ENCODE results near the gene OGFOD1.
"Not testable (repeated sequence)": the region's sequence is repeated elsewhere in the genome, so short reads cannot be mapped to it uniquely, and the experiment has no call there.

OGFOD1 gene

GRCh38 chr16:56482683-56483236 lies 31.4 kb downstream of the OGFOD1 start:
- Mint-ChIP-seq H3K4me3 (no peak overlapping the region), H3K36me3 (peaks cover 56% of the 10 kb centered on the region), H3K27ac (no peak overlapping the region), H3K4me1 (no peaks in the 10 kb centered on the region), H3K9me3 (no peaks in the 10 kb centered on the region)
- DNase-seq (ENCODE audit: low spot score in 2 of 2) = no peak
- no peak for ATAC-seq

DNA sequence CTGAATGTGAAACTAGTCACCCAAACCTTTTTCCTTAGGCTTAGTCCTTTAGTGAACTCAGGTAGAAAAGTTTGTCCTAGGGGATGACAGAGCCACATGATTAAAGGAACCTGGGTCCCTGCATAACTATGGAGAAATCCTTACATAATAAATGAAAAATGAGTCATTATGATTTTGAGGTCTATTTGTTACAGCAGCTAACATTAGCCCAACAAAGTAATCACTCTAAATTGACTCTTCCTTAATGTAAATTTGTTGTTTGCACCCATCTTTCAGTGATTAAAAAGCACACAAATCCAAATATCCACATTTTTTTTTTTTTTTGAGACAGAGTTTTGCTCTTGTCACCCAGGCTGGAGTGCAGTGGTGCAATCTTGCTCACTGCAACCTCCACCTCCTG lies 32.0 kb downstream of the OGFOD1 start:
- H3K4me3 Mint-ChIP-seq = no peak overlapping the region
- H3K4me1 Mint-ChIP-seq = no peaks in the 10 kb centered on the region
- peaks cover 50% of the 10 kb centered on the region for H3K36me3 Mint-ChIP-seq
- DNase-seq (ENCODE audit: low spot score in 2 of 2) = no peak
- no peak overlapping the region for H3K27ac Mint-ChIP-seq
- H3K9me3 Mint-ChIP-seq = no peaks in the 10 kb centered on the region
- no peak for ATAC-seq

DNA sequence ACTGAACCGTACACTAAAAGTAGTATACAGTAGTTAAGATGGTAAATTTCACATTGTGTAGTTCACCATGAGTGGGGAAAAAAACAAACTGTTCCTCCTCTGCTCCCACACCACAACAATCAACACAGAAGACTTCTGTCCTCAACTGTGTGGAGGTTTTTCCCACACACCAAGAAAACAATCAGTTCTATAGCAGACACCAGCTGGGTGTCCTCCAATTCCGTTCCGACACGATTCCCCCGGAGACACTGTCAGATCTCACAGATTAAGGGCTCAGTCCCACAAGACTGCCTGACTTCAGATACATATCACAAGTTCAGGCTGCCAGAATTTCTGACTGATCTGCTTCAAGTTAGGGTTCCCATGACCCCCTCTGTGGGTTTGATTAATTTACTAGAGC lies 36.7 kb downstream of the OGFOD1 start:
- ATAC-seq = no peak
- no peak for DNase-seq (ENCODE audit: low spot score in 2 of 2)
- Mint-ChIP-seq H3K36me3 (peaks cover 16% of the 10 kb centered on the region), H3K27ac (no peak overlapping the region), H3K4me1 (no peaks in the 10 kb centered on the region), H3K9me3 (no peaks in the 10 kb centered on the region), H3K4me3 (no peak overlapping the region)

GRCh38 chr16:56488868-56489267 lies 37.5 kb downstream of the OGFOD1 start:
- peaks cover 12% of the 10 kb centered on the region for H3K36me3 Mint-ChIP-seq
- H3K4me1 Mint-ChIP-seq; DNase-seq (ENCODE audit: low spot score in 2 of 2); H3K4me3 Mint-ChIP-seq; ATAC-seq; H3K9me3 Mint-ChIP-seq; H3K27ac Mint-ChIP-seq: not testable (repeated sequence)

- ATAC-seq (no peak), DNase-seq (ENCODE audit: low spot score in 2 of 2) (no peak)
- no peak overlapping the region for H3K27ac Mint-ChIP-seq
- H3K4me1 Mint-ChIP-seq = no peaks in the 10 kb centered on the region
- no peaks in the 10 kb centered on the region for H3K9me3 Mint-ChIP-seq
- no peak overlapping the region for H3K4me3 Mint-ChIP-seq
- H3K36me3 Mint-ChIP-seq = peaks cover 20% of the 10 kb centered on the region
Observed at GRCh38 chr16:56491657-56492261, 40.4 kb downstream of the OGFOD1 start.

- Mint-ChIP-seq H3K4me1 (no peaks in the 10 kb centered on the region), H3K36me3 (peaks cover 32% of the 10 kb centered on the region), H3K9me3 (no peaks in the 10 kb centered on the region), H3K4me3 (no peak overlapping the region), H3K27ac (no peak overlapping the region)
- DNase-seq (ENCODE audit: low spot score in 2 of 2) = no peak
- ATAC-seq = no peak
Observed at GRCh38 chr16:56493126-56493525, 41.8 kb downstream of the OGFOD1 start.

GRCh38 chr16:56493815-56494214 lies 42.5 kb downstream of the OGFOD1 start:
- H3K36me3 Mint-ChIP-seq = peaks cover 39% of the 10 kb centered on the region
- no peaks in the 10 kb centered on the region for H3K4me1 Mint-ChIP-seq
- H3K4me3 Mint-ChIP-seq = no peak overlapping the region
- H3K27ac Mint-ChIP-seq = no peak overlapping the region
- ATAC-seq (no peak), DNase-seq (ENCODE audit: low spot score in 2 of 2) (no peak)
- no peaks in the 10 kb centered on the region for H3K9me3 Mint-ChIP-seq

DNA sequence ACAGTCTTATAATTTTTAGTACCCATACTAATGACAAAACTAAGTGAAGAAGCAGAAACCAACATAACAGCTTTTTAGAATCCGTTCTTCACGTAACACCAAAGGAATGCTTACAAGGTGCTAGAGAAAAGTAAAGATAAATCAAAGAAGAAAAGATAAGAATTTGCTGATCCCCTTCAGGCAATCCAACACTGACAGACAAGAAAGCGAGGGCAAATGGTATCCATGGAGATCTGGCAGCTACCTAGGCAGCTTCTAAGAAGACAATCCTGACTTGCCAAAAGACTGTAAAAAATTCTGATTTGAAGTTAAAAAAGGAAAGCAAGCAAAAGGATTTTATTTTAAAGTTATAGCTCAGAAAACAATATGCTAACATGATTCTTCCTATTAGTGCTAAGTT lies 53.8 kb downstream of the OGFOD1 start:
- no peaks in the 10 kb centered on the region for H3K4me1 Mint-ChIP-seq
- ATAC-seq (no peak), DNase-seq (ENCODE audit: low spot score in 2 of 2) (no peak)
- H3K4me3 Mint-ChIP-seq = no peak overlapping the region
- H3K27ac Mint-ChIP-seq = no peak overlapping the region
- no peaks in the 10 kb centered on the region for H3K9me3 Mint-ChIP-seq
- H3K36me3 Mint-ChIP-seq = peaks cover 84% of the 10 kb centered on the region

DNA sequence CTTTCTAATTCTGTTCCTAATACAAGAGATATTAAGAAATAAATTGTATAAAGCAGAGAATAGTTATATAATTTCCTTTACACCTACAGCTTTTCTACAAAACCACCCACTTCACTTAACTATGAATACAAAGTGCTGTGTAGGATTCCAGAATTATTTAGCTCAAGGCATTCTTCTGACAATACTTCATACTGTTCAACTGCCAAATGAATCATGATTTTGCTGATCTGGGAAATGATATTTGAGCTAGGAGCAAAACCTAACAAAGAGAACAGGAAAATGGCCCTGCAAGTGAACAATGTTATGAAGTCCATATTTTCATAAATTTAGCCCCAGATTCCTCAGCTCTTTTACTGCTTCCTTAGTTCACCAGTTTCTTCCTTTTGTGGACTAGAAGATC lies 55.6 kb downstream of the OGFOD1 start:
- Mint-ChIP-seq H3K27ac (no peak overlapping the region), H3K36me3 (peaks cover 78% of the 10 kb centered on the region), H3K4me3 (no peak overlapping the region), H3K4me1 (no peaks in the 10 kb centered on the region), H3K9me3 (no peaks in the 10 kb centered on the region)
- no peak for ATAC-seq
- DNase-seq (ENCODE audit: low spot score in 2 of 2) = no peak

DNA sequence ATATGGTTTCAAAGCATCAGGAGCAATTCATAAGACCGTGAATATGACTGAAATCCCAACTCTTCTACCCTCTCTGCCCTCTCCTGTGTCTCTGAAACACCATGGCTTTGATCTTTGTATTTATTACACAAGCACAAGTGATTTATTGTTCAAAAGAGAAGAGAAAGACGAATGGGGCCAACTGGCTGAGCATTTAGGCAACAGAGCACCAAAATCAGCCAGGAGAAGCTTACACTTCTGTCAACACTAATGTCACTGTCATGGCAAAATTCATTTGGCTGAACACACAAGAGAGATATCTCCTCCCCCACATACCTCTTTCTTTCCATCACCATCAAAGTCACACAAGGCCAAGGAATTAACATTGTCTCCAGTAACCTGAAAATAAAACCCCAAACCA lies 59.2 kb downstream of the OGFOD1 start:
- Mint-ChIP-seq H3K9me3 (no peaks in the 10 kb centered on the region), H3K4me1 (no peaks in the 10 kb centered on the region), H3K36me3 (peaks cover 59% of the 10 kb centered on the region), H3K27ac (no peak overlapping the region), H3K4me3 (no peak overlapping the region)
- DNase-seq (ENCODE audit: low spot score in 2 of 2) (no peak), ATAC-seq (no peak)

- peaks cover 7% of the 10 kb centered on the region for H3K4me1 Mint-ChIP-seq
- no peaks in the 10 kb centered on the region for H3K9me3 Mint-ChIP-seq
- DNase-seq (ENCODE audit: low spot score in 2 of 2) = no peak
- no peak overlapping the region for H3K27ac Mint-ChIP-seq
- no peak overlapping the region for H3K4me3 Mint-ChIP-seq
- ATAC-seq = no peak
- H3K36me3 Mint-ChIP-seq = peaks cover 49% of the 10 kb centered on the region
Observed at GRCh38 chr16:56512025-56512424, 60.7 kb downstream of the OGFOD1 start.

- Mint-ChIP-seq H3K4me1 (peaks cover 18% of the 10 kb centered on the region), H3K4me3 (no peak overlapping the region), H3K27ac (no peak overlapping the region), H3K9me3 (no peaks in the 10 kb centered on the region), H3K36me3 (peaks cover 38% of the 10 kb centered on the region)
- no peak for ATAC-seq
- DNase-seq (ENCODE audit: low spot score in 2 of 2) = no peak
Observed at GRCh38 chr16:56513091-56513490, 61.7 kb downstream of the OGFOD1 start.

DNA sequence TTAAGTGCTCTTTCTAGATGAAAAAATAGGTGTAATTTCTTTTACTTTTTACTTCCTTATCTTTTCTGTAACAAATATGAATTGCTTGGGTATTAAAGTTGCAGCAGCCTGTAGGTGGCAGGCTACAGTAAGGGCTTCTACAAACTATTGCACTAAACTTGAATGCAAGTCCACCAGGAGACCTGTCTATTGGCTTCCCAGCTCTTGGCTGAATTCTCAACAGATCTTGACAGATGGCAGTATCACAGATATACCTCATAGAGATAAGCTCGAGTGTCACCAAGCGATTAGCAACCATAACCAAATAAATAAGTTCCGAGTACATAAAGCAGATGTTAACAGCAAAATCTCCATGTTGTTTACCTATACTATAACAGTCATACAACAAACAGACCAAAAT lies 62.6 kb downstream of the OGFOD1 start:
- Mint-ChIP-seq H3K4me1 (peaks cover 20% of the 10 kb centered on the region), H3K27ac (peak overlapping the region; percentile 16), H3K36me3 (peaks cover 29% of the 10 kb centered on the region), H3K4me3 (no peak overlapping the region), H3K9me3 (no peaks in the 10 kb centered on the region)
- ATAC-seq (peak; percentile 75), DNase-seq (ENCODE audit: low spot score in 2 of 2) (no peak)

DNA sequence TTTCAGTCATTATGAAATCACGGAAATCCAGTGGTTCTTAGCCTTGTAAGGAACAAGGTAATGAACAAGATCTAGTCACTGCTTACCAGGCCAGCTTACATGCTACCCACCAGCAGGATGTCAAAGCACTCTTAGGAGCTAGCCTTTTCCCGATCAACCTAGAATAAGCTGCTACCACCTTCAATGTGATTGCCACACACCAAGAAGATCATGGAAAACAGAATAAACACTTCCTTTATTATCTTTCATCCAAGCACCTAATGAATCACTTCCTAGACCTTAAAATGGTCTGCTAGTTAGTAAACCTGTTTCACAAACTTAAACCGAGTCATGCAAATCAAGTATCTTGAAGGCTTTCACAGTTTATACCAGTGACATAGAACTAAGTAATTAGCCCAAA lies 63.5 kb downstream of the OGFOD1 start:
- no peak overlapping the region for H3K4me3 Mint-ChIP-seq
- no peak overlapping the region for H3K27ac Mint-ChIP-seq
- no peaks in the 10 kb centered on the region for H3K9me3 Mint-ChIP-seq
- H3K4me1 Mint-ChIP-seq = peaks cover 20% of the 10 kb centered on the region
- DNase-seq (ENCODE audit: low spot score in 2 of 2) (no peak), ATAC-seq (no peak)
- peaks cover 27% of the 10 kb centered on the region for H3K36me3 Mint-ChIP-seq

DNA sequence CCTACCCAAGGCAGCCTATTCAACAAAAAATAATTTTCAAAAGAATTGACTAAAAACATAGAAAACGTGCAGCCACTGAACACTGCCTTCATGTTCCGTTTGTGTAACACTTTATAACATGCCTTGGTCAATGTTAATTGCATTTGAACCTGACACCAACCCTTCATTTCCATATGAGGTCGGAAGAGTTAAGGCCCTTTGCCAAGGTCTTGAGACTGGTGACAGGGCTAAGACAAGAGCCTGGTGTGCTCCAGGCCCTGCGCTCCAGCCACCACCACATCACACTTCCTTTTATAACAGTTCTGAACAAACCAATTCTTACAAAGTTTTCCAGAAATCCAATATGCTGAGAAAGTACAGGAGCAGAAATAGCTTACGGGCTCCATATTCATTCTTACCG lies 64.3 kb downstream of the OGFOD1 start:
- no peak for DNase-seq (ENCODE audit: low spot score in 2 of 2)
- ATAC-seq = no peak
- Mint-ChIP-seq H3K36me3 (peaks cover 21% of the 10 kb centered on the region), H3K27ac (peak overlapping the region; percentile 40), H3K4me1 (peaks cover 26% of the 10 kb centered on the region), H3K9me3 (no peaks in the 10 kb centered on the region), H3K4me3 (no peak overlapping the region)

GRCh38 chr16:56517206-56517605 lies 65.9 kb downstream of the OGFOD1 start:
- Mint-ChIP-seq H3K27ac (no peak overlapping the region), H3K4me3 (no peak overlapping the region), H3K36me3 (peaks cover 14% of the 10 kb centered on the region), H3K4me1 (peaks cover 28% of the 10 kb centered on the region), H3K9me3 (no peaks in the 10 kb centered on the region)
- DNase-seq (ENCODE audit: low spot score in 2 of 2) = no peak
- no peak for ATAC-seq

- ATAC-seq = no peak
- no peak for DNase-seq (ENCODE audit: low spot score in 2 of 2)
- peak overlapping the region; percentile 73 for H3K4me3 Mint-ChIP-seq
- peaks cover 28% of the 10 kb centered on the region for H3K4me1 Mint-ChIP-seq
- no peaks in the 10 kb centered on the region for H3K9me3 Mint-ChIP-seq
- peaks cover 9% of the 10 kb centered on the region for H3K36me3 Mint-ChIP-seq
- peak overlapping the region; percentile 53 for H3K27ac Mint-ChIP-seq
Observed at GRCh38 chr16:56518425-56518824, 67.1 kb downstream of the OGFOD1 start.
